Gastroesophageal sphincter (tissue), 4 donors: ENCODE results near the gene SLC19A2. TPM values are rescaled to one million over a fixed set of nuclear protein-coding genes. Genes with fewer than 3 reads are reported as not detected.
A peak's percentile ranks its signal among the peaks of the same experiment; 100 is the strongest.
"Not testable (repeated sequence)": the region's sequence is repeated elsewhere in the genome, so short reads cannot be mapped to it uniquely, and the experiment has no call there.

ENCODE experiments used
- ATAC-seq: fragments of 150-250 bp; one replicate; pipeline ENCODE4 v1.9.1; 2016; ENCODE audit warnings: mild to moderate bottlenecking, moderate library complexity
- H3K27ac ChIP-seq, 4 donors: fragments of 200-600 bp; sonication (generic) in 3 of 4; 1 replicate in 3 of 4; 2 replicates in 1 of 4; pipeline ENCODE4 v1.5.1; 2016 to 2019
- H3K27me3 ChIP-seq: fragments of 200-600 bp; sonication (generic); one replicate; pipeline ENCODE4 v1.5.1; 2019
- H3K36me3 ChIP-seq, 2 donors: fragments of 200-600 bp; sonication (generic); one replicate each; pipeline ENCODE4 v1.5.1; 2019; ENCODE audit warnings: control low read depth in 1 of 2
- H3K4me1 ChIP-seq, 3 donors: fragments of 200-600 bp; sonication (generic); 1 replicate in 2 of 3; 2 replicates in 1 of 3; pipeline ENCODE4 v1.5.1; 2016 to 2019; ENCODE audit warnings: control low read depth in 2 of 3
- H3K4me3 ChIP-seq, 2 donors: fragments of 200-600 bp; sonication (generic); one replicate each; pipeline ENCODE4 v1.5.1; 2019; ENCODE audit warnings: mild to moderate bottlenecking in 1 of 2, moderate library complexity in 1 of 2
- H3K9me3 ChIP-seq, 3 donors: fragments of 200-600 bp; sonication (generic); one replicate each; pipeline ENCODE4 v1.5.1; 2017 to 2019; ENCODE audit warnings: control low read depth in 2 of 3
- CTCF ChIP-seq, 4 experiments: fragments of 200-600 bp in 2 of 4; fragments of 450-650 bp in 2 of 4; sonication (generic) in 1 of 4; IDR thresholded peaks; one replicate each; pipeline ENCODE4 v1.5.1; 2017 to 2019; ENCODE audit warnings: antibody characterized with exemption in 4 of 4, mild to moderate bottlenecking in 2 of 4, moderate library complexity in 2 of 4
- EP300 ChIP-seq: sonication (generic); formaldehyde crosslinking; IDR thresholded peaks from one replicate; pipeline ENCODE4 v1.6.1; 2017; ENCODE audit warnings: antibody characterized with exemption, mild to moderate bottlenecking
- POLR2A ChIP-seq, 2 donors: fragments of 450-650 bp; IDR thresholded peaks; one replicate each; pipeline ENCODE4 v1.6.1; 2017; ENCODE audit warnings: antibody characterized with exemption in 2 of 2, mild to moderate bottlenecking in 2 of 2, moderate library complexity in 1 of 2
- POLR2AphosphoS5 ChIP-seq: sonication (generic); formaldehyde crosslinking; IDR thresholded peaks from one replicate; pipeline ENCODE4 v1.6.1; 2017; ENCODE audit warnings: antibody characterized with exemption
- WGBS, 2 donors: methylation state at CpG; one replicate each; pipeline ENCODE4 v1.1.5; 2018; ENCODE audit warnings: low coverage in 1 of 2; 5-methylcytosine and 5-hydroxymethylcytosine counted together
- total RNA-seq, 4 donors: library from RNA; depleted of rRNA; stranded (reverse); fragments of >200 nt; gene quantifications; one replicate each; pipeline ENCODE4 v1.1.0, GENCODE V29; 2016

SLC19A2 gene
- total RNA-seq, 4 donors from 2014 or later, result 17.6 to 47.7 (median 25.9) TPM

GRCh38 chr1:169509354-169509753, 23.6 kb upstream of the SLC19A2 start:
- Histone ChIP-seq H3K4me1 (peaks cover 0 to 23% (median 0%) of the 10 kb centered on the region in 3 donors), H3K27ac (no peak overlapping the region), H3K4me3 (no peak overlapping the region), H3K9me3 (no peaks in the 10 kb centered on the region), H3K27me3 (no peaks in the 10 kb centered on the region), H3K36me3 (no peaks in the 10 kb centered on the region)
- ATAC-seq, result no peak
- 100% methylated on average over 1 of the region's 1 CpG for WGBS, 2 donors
- TF ChIP-seq EP300 (no peak), POLR2AphosphoS5 (no peak), POLR2A (IDR thresholded peaks at IDR 0.05) (no peak), CTCF (IDR thresholded peaks at IDR 0.05) (no peak)

- peak; percentile 54 for ATAC-seq
- peaks cover 0 to 23% (median 0%) of the 10 kb centered on the region in 3 donors for H3K4me1 ChIP-seq
- no peaks in the 10 kb centered on the region for H3K36me3 ChIP-seq
- H3K27me3 ChIP-seq, result no peaks in the 10 kb centered on the region
- peak overlapping the region in 2 of 4 donors; percentile 13 to 46 for H3K27ac ChIP-seq
- TF ChIP-seq POLR2A (IDR thresholded peaks at IDR 0.05) (no peak), EP300 (no peak), POLR2AphosphoS5 (peak; percentile 20), CTCF (IDR thresholded peaks at IDR 0.05) (no peak)
- H3K4me3 ChIP-seq, result no peak overlapping the region
- WGBS, 2 donors, result 39 to 47% methylated on average over 3 of the region's 3 CpGs
- H3K9me3 ChIP-seq, result no peaks in the 10 kb centered on the region
Observed at GRCh38 chr1:169508432-169509338, 22.9 kb upstream of the SLC19A2 start.

GRCh38 chr1:169507413-169507812, 21.7 kb upstream of the SLC19A2 start:
- no peaks in the 10 kb centered on the region for H3K27me3 ChIP-seq
- H3K36me3 ChIP-seq, result no peaks in the 10 kb centered on the region
- H3K4me3 ChIP-seq, result no peak overlapping the region
- peaks cover 0 to 20% (median 0%) of the 10 kb centered on the region in 3 donors for H3K4me1 ChIP-seq
- no peak overlapping the region for H3K27ac ChIP-seq
- ATAC-seq, result no peak
- TF ChIP-seq EP300, result no peak
- no peak for TF ChIP-seq POLR2A (IDR thresholded peaks at IDR 0.05)
- no peak for TF ChIP-seq CTCF (IDR thresholded peaks at IDR 0.05)
- TF ChIP-seq POLR2AphosphoS5, result no peak
- no peaks in the 10 kb centered on the region for H3K9me3 ChIP-seq
- WGBS, 2 donors, result 71 to 82% methylated on average over 2 of the region's 2 CpGs

- H3K4me3 ChIP-seq, ATAC-seq, H3K36me3 ChIP-seq, H3K27me3 ChIP-seq, H3K9me3 ChIP-seq, H3K27ac ChIP-seq, H3K4me1 ChIP-seq: not testable (repeated sequence)
- 92 to 94% methylated on average over 2 of the region's 2 CpGs for WGBS, 2 donors
Observed at GRCh38 chr1:169503601-169504000, 17.9 kb upstream of the SLC19A2 start.

- no peaks in the 10 kb centered on the region for H3K27me3 ChIP-seq
- no peak overlapping the region for H3K27ac ChIP-seq
- H3K9me3 ChIP-seq, result no peaks in the 10 kb centered on the region
- H3K4me1 ChIP-seq, result no peaks in the 10 kb centered on the region
- no peak for TF ChIP-seq EP300
- no peak for TF ChIP-seq POLR2AphosphoS5
- TF ChIP-seq POLR2A (IDR thresholded peaks at IDR 0.05), result no peak
- TF ChIP-seq CTCF (IDR thresholded peaks at IDR 0.05), result no peak
- H3K36me3 ChIP-seq, result no peaks in the 10 kb centered on the region
- H3K4me3 ChIP-seq, result no peak overlapping the region
- ATAC-seq, result no peak
Observed at GRCh38 chr1:169499807-169500206, 14.1 kb upstream of the SLC19A2 start.
